Mesothelial cell of epicardium (in vitro differentiated cells): ENCODE data around the gene GPSM1. TPM values are rescaled to one million over a fixed set of nuclear protein-coding genes. Genes with fewer than 3 reads are reported as not detected.

Source experiments
- DNase-seq, 2 experiments: peaks; one replicate each; pipeline ENCODE4 v3.0.0; 2021; ENCODE audit warnings: low spot score in 2 of 2; ENCODE audit not compliant: unreplicated experiment in 2 of 2
- H3K27ac Mint-ChIP-seq: 2 replicates; pipeline ENCODE4 v1.8.0; 2021; ENCODE audit warnings: mixed read lengths
- H3K27me3 Mint-ChIP-seq: 2 replicates; pipeline ENCODE4 v1.8.0; 2021; ENCODE audit warnings: low read depth, mixed read lengths
- H3K36me3 Mint-ChIP-seq: 2 replicates; pipeline ENCODE4 v1.8.0; 2021; ENCODE audit warnings: mixed read lengths
- H3K4me1 Mint-ChIP-seq: 2 replicates; pipeline ENCODE4 v1.8.0; 2021; ENCODE audit warnings: mixed read lengths
- H3K4me3 Mint-ChIP-seq: 2 replicates; pipeline ENCODE4 v1.8.0; 2021; ENCODE audit warnings: mild to moderate bottlenecking, moderate library complexity, mixed read lengths
- H3K9me3 Mint-ChIP-seq: 2 replicates; pipeline ENCODE4 v1.8.0; 2021; ENCODE audit warnings: mixed read lengths
- total RNA-seq: library from RNA; stranded (reverse); gene quantifications from 3 replicates; pipeline ENCODE4 v1.2.1, GENCODE V29; 2021
- TF ChIP-seq, protein P1 (sequence below): fragments of 200-600 bp; sonication (generic); IDR thresholded peaks from one replicate; pipeline ENCODE4 v1.5.0; 2021; ENCODE audit warnings: antibody characterized with exemption; ENCODE audit not compliant: unreplicated experiment

GPSM1 gene
- total RNA-seq, 1 donor from 2014 or later: 102 TPM

DNA sequence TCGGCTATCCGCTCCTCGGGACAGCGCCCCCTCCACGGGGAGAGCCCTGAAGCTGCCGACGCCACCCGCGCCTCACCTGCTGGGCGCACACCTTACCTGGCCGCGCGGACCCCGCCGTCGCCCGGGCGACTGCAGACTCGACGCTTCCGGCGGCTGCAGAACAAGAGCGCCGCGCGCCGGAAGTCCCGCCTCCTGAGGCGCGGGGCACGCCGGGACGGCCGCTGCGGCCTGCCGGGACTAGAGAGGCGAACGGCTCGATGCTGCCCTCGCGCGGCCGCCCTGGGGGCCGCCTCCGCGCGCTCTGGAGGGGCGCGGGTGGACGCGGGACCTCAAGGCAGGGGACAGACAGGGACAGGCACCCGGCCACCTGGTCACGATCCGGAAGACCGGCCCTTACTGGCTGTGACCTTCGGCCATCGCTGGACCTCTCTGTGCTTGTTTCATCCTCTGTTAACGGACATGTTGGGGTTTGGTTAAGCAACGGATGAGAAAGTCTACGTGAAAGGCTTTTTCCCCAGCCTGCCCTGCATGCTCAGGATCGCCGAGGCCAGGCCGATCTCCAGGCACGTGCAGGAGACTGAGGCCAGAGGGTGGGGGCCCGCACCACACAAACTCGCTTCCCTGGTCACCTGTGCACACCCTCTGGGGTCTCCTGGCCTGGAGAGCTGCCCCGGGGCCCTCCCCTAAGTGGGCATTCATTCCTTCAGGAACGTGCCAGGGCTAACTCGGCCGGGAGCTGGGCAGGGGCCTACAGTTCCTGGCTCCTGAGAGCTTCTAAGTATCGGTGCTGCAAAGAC lies 72.9 kb downstream of the GPSM1 start, which contains the start of gene SNAPC4:
Gene SNAPC4, minus strand, starts transcription at position 133 of the 797 bp plus-strand sequence. CDS start 1,742 bp downstream, outside the sequence.
- H3K4me1 Mint-ChIP-seq: peaks cover 14% of the 10 kb centered on the region
- H3K4me3 Mint-ChIP-seq: peak within 1 kb of the TSS; percentile 86
- TF ChIP-seq, protein P1, sequence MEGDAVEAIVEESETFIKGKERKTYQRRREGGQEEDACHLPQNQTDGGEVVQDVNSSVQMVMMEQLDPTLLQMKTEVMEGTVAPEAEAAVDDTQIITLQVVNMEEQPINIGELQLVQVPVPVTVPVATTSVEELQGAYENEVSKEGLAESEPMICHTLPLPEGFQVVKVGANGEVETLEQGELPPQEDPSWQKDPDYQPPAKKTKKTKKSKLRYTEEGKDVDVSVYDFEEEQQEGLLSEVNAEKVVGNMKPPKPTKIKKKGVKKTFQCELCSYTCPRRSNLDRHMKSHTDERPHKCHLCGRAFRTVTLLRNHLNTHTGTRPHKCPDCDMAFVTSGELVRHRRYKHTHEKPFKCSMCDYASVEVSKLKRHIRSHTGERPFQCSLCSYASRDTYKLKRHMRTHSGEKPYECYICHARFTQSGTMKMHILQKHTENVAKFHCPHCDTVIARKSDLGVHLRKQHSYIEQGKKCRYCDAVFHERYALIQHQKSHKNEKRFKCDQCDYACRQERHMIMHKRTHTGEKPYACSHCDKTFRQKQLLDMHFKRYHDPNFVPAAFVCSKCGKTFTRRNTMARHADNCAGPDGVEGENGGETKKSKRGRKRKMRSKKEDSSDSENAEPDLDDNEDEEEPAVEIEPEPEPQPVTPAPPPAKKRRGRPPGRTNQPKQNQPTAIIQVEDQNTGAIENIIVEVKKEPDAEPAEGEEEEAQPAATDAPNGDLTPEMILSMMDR: peak; percentile 81
- peak; percentile 81 to 92 for DNase-seq
- peaks cover 13% of the 10 kb centered on the region for H3K36me3 Mint-ChIP-seq
- H3K9me3 Mint-ChIP-seq: no peaks in the 10 kb centered on the region
- H3K27ac Mint-ChIP-seq: peak within 1 kb of the TSS; percentile 89
- no peaks in the 10 kb centered on the region for H3K27me3 Mint-ChIP-seq

DNA sequence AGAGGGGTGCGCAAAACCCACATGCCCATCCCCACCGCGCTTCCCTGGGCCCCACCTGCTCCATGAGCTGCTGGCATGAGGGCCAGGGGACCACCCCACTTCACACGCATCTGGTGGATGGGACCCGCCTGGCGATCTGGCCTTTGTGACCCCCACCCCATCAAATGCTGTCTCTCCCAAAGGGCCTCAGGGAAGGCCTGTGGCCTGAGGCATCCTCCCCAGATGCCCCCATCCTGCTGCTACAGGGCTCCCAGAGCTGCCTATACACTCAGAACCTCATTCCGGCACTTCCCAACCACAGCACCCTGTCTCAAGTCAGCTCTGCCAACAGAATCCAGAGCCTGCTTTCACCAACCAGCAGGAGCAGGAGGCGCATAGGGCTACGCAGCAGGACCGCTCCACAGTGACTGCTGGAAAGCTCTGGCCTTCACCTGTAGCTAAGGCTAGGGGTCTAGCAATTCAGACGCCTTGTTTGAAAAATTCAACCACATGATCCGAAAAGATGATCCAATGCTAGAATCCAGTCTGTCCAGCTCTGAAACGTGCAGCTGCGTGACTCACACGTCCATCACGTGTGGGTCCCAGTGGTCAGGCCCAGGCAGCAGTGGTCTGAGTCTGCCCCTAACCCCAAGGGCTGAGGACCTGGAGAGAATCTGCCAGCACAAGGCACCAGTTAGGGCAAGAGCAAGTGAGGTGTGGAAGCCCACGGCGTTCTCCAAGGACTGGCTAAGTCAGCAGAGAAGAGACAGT lies 74.0 kb downstream of the GPSM1 start:
- H3K27me3 Mint-ChIP-seq: no peaks in the 10 kb centered on the region
- no peaks in the 10 kb centered on the region for H3K9me3 Mint-ChIP-seq
- no peak for DNase-seq
- H3K4me3 Mint-ChIP-seq: peak overlapping the region; percentile 36
- H3K4me1 Mint-ChIP-seq: peaks cover 14% of the 10 kb centered on the region
- TF ChIP-seq, protein P1: no peak
- H3K27ac Mint-ChIP-seq: no peak overlapping the region
- peaks cover 19% of the 10 kb centered on the region for H3K36me3 Mint-ChIP-seq

DNA sequence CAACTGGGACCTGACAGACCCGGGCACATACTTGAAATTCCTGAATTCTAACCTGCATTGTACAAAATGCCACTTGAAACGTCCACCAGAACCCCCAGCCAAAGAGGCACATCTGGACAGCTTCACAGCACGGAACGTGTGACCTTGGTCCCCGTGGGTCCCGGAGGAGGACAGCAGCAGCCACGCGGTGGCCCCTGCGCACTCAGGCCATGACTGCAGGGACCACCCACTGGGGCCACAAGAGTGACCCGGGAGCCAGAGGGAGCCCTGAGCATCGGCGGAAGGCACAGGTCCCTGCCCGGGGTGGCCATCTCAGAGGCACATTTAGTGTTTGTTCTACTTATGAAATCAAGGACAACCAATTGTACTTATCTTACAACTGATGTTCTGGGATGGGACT lies 74.7 kb downstream of the GPSM1 start:
- Mint-ChIP-seq H3K4me1 (peaks cover 14% of the 10 kb centered on the region), H3K9me3 (no peaks in the 10 kb centered on the region), H3K27ac (no peak overlapping the region), H3K36me3 (peaks cover 21% of the 10 kb centered on the region), H3K27me3 (no peaks in the 10 kb centered on the region), H3K4me3 (no peak overlapping the region)
- DNase-seq: no peak
- TF ChIP-seq, protein P1: no peak

DNA sequence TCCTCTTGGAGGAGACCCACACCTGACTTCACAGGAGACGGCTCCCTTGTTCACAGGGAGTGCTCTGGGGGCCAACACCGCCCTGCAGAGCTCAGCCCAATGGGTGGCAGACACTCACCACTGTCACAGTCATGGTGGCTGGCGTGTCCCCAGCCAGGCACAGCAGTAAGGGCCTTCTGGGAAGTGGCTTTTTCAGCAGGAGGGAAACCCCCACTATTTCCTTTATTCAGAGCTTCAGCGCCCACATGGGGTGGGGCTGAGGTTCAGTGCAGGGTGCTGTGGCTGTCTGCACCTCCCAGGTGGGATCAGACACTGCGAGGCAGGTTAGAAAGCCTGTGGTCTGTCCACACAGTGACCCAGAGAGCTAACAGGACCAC lies 76.2 kb downstream of the GPSM1 start:
- Mint-ChIP-seq H3K4me3 (no peak overlapping the region), H3K9me3 (no peaks in the 10 kb centered on the region), H3K27ac (no peak overlapping the region), H3K36me3 (peaks cover 27% of the 10 kb centered on the region), H3K27me3 (no peaks in the 10 kb centered on the region), H3K4me1 (peaks cover 13% of the 10 kb centered on the region)
- TF ChIP-seq, protein P1: no peak
- DNase-seq: no peak

DNA sequence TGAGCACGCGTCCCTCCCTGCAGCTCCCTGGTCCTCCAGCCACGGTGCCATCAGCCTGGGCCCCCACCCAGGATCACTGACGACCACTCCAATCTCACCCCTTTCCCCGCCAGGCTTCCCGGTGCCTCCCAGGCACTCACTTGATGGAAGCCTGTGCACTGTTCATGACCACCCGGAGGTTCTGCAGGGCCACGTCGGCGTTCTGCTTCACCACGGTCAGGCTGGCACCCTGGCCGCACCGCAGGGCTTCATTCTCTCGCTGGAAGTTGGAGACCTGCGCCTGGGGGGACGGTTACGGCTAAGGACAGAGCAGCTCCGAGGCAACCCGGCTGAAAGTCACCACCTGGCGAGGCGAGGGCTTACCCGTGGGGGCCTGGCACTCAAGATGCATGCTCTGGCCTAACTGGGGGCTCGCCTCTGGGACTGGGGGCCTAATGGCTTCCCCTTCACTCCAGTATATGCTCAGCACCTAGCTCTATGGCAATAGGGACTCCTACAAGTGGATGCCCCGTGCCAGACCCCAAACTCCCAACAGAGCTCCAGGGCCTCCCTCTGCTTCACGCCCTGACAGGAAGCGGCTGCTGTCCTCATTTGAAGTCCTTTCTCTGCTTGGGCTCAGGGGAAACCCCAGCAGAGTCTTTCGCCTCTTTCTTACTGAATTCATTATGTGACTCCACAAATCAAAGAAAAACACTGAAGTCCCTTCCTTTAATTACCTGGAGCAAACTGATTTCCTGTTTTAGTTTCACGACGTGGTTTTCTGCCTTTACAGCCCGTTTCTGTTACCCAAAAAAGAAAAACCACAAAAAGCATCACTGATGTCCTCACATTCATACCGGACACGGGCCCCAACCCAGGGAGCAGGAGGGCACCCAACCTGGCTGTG lies 76.8 kb downstream of the GPSM1 start:
- no peaks in the 10 kb centered on the region for H3K27me3 Mint-ChIP-seq
- TF ChIP-seq, protein P1: no peak
- peaks cover 12% of the 10 kb centered on the region for H3K4me1 Mint-ChIP-seq
- no peak for DNase-seq
- H3K9me3 Mint-ChIP-seq: no peaks in the 10 kb centered on the region
- no peak overlapping the region for H3K4me3 Mint-ChIP-seq
- no peak overlapping the region for H3K27ac Mint-ChIP-seq
- H3K36me3 Mint-ChIP-seq: peaks cover 31% of the 10 kb centered on the region
